GM19372 (cell line): Measurements from ENCODE around the gene ATP2B2.

Experiments used
- ATAC-seq: cut with Tn5 transposase; IDR thresholded peaks from one replicate; pipeline ENCODE4 v1.9.1; 2021; ENCODE audit warnings: mild to moderate bottlenecking, low read depth, moderate library complexity; ENCODE audit not compliant: unreplicated experiment

Gene ATP2B2

DNA sequence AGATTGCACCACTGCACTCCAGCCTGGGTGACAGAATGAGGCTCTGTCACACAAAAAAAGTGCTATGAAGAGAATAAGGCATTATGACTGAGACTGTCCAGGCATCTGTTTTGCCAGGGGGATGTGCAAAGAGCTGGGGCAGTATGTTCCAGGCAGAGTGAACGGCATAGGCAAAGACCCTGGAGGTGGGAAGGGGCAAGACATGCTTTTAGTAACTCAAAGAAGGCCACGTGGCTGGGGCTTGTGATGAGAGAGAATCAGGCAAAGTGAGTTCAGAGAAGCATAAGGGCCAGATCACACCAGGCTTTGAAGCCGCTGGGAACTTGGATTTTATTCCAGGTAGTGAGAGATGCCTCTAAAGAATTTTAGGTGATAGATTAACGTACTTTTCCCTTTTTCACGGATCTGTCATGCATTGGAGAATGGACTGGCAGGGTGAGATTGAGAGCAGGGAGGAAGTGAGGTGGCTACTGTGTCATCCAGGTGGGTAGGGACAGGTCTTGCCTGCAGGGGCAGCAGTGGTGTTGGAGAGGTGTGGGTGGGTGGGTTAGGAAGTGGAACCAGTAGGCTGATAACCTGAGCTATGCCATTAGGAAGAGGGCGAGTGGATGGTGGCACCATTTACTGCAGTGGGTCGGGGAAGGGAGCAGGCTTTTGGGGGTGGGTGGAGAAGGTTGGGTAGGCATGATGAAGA is 31.7 kb downstream of the ATP2B2 start:
- ATAC-seq, result no peak

DNA sequence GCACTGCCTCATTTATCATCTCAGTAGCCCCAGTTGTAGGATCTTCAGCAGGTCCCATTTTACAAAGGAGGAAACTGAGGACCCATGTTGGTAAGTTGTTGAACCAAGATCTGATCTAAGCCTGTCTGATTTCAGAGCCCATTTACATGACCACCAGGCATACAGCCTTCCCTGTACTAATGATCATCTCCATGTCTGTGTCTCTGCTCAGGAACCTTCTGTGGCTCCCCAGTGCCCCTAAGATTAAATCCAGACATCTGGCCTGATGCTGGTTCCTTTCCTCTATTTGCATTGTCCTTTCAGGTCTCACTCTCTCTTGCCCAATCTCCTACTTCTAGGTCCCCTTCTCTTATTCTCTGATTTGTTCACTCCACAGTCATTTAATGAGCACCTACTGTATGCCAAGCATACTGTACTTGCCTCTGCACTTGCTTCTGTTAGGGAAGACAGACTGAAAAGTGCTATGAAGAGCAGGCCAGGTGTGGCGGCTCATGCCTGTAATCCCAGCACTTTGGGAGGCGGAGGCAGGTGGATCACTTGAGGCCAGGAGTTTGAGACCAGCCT is 32.4 kb downstream of the ATP2B2 start:
- no peak for ATAC-seq

DNA sequence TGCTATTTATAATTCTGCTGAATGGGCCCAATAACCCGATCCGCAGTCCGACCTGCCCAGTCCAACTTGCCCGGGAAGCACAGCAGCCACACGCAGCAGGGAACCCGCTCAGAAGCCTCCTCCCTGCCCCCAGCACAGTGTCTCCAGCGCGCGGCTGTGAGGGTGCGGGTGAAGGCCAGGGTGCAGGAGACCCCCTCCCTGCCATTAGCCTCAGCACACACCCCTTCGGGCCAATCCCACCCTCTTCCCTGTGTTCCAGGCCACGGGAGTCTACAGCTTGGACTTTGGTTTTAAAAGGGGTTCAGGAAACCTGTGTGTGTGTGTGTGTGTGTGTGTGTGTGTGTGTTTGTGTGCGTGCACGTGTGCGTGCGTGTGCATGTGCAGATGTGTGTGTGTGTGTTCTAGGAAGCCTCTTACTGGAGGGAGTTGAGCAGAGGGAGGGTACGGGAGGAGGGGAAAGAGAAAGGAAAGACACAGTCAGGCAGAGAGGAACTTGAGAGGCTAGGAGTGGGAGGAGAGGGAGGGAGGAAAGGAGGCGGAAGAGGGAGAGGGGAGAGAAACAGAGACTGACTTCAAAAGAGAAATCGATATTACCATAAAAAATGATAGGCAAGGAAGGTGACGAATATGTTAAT is 34.2 kb downstream of the ATP2B2 start:
- ATAC-seq, result no peak

DNA sequence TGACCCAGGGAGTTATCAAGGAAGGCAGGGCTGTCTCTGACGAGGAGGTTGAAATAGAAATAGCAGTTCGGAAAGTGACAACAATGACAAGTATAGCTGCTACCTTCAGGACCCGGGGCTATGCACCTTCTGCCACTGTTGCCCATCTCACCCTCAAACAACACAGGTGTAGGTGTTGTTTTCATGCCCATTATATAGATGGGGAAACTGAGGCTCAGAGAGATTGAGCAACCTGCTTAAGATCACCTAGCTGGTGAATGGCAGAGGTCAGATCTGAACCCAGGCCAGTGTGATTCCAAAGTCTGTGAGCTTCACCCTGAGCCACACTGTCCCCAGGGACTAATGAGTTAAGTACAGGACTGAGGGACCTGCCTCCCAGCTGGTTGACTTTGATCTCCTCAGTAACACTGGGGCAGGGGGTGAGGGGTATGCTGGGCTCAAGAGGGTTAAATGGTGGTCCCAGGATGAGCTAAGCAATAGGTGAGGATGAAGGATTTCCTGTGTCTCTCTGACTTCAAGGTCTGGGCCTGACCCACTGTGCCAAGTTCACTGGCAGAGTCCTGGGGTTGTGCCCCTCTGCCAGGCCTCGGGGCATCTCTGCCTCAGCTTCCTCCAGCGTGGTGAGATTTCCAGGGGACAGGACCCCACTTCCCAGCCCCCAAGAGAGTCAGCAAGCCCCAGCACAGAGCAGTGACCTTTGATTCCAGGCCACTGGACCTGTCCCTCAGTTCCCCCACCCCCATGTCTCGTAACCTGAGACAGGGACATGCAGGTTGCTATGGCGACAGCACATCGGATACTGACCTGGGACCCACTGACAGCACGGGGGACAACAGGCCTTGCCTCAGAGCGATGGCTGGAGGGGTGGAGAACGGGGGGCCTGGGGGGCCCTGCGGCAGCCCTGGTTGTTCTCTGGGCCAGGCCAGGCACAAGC is 35.0 kb downstream of the ATP2B2 start:
- no peak for ATAC-seq

DNA sequence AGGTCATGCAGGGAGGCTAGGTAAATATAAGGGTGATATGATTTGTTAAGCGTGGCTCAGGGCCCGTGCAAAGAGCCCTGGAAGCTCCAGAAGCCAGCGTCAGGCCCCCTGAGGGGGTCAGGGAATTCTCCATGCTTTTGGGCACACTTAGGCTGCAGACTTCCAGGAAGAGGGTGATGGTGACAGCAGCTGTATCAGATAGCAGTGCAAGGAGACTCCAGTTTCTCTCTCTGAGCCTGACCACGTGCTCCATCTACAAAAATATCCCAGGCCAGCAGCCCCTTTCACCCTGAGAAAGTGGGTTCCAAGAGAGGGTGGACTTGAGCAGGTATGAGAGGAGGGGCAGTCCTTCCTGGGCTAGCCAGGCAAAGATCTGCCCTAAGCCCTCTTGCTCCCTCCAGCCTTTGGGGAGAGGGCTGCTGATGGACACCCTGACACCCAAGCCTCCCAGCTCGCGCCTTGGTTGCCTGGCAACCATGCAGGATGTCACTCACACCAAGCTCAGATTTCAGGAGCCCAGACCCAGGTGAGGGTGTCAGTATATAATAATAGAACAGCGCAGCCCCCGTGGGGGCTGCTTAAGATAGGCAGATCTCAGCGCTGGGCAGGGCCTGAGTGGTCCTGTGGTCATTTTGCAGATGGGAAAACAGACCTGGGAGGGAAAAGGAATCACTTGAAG is 35.8 kb downstream of the ATP2B2 start:
- no peak for ATAC-seq

DNA sequence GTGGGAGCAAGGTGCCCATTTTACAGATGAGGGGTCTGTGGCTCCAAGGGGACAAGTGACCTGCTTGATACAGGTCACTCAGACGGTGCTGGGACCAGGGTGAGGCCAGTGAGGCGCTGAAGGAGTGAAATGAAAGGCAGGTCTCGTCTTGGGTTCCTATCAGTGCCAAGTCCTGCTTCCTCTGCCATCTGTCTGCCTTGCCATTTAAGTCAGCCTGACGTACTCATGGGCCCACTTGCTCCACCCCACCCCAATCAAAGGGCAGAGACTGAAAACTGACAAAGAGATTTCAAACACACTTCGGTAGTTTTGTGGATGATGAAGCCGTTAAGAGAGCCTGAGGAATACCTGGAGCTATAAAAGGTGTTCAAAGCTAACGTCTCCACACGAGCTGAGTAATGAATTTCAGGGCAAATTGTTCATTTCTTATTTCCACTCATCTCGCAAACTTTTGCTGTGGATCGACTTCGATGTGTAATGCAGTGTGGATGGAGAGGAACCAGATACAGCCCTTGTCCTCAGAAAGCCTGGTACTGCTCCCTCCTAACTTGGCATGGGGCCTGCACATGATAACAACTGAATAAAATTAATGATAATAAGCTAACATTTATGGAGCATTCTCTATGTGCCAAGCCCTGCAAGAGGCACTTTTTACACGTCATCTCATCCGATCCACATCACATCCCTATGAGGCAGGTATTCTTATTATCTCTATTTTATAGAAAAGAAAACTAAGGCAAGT is 36.6 kb downstream of the ATP2B2 start:
- ATAC-seq, result no peak

DNA sequence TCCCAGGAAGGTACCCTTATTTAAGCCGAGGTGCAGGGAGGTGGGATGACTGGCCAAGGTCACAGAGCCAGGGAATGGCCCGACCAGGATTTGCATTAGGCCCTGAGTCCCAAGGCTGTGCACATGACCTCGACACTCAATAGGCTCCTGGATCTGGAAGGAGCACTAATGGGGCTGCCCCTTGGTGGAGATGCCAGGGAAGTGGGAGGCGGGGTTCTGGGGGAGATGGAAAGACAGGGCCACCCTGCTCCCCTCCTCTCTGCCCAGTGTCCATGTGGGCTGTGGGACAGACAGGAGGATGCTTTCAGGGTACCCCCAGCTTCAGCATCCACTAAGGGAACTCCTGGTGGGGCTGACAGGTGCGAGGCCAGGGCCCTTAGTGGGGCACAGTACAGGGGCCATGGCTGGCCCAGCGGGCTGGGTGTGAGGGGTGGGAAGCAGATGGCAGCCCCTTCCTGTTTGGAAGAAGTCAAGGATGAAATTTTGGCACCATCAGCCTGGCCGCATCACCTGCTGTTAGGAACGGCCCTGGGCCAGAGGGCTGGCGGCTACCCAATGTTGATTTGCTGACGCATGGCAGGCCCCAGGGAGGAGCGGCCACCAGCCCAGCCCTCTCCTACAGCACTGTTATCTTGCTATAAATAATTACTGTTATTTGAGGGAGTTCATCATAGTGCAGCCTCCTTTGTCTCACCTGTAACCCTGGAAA is 37.3 kb downstream of the ATP2B2 start:
- no peak for ATAC-seq

DNA sequence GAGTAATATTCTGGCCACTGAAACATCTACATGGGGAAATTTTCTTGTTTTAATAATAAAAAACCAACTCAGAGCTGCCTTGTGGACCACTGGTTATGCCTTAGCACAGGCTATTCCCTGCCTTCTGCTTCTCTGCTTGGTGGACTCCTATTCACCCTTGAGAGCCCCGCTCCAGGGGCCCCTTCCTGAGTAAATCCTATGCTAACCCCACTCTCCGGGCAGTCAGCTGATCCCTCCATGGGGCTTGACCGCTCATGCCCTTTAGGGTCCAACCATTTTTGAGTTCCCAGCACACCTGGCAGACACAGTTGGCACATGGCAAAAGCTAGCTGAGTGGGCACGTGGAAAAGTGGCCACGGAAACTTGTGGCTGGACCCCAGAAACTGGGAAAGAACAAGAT is 38.2 kb downstream of the ATP2B2 start:
- ATAC-seq, result no peak

DNA sequence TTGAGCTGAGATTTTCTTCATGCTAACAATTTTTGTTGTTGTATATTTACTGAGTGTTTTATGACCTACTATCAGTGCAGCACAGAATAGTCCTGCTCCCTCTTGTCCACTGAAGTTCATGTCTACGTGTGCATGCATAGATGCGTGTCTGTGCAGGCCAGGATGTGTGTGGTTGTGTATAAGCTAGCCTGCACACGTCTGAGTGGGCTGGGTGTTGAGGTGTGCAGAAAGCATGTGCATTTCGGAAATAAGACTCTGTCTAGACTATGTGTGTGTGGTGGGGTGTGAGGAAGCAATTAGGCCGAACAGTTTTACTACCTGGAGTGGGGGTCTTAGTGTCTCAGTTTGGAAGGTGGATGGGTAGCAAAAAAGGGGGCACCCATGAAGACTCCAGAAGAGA is 39.2 kb downstream of the ATP2B2 start:
- no peak for ATAC-seq

DNA sequence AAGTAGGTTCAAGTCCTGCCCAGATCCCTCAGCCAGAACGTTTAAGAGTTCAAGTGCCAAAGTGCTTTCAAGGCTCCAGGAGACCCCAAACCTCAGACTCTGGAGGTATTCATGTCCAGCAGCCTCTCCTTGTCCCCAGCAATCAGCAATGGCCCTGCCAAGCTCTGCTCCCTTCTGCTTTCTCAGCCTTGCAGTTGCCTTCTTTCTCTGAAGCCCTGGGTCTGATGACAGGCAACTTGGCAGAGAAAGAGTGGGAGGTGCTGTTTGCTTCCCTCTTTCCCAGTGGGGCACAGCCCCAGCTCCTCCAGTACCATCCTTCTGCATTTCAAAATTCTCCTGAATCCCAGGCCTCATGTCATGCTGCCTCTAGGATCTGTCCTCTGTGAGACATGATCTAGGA is 40.2 kb downstream of the ATP2B2 start:
- ATAC-seq, result no peak

DNA sequence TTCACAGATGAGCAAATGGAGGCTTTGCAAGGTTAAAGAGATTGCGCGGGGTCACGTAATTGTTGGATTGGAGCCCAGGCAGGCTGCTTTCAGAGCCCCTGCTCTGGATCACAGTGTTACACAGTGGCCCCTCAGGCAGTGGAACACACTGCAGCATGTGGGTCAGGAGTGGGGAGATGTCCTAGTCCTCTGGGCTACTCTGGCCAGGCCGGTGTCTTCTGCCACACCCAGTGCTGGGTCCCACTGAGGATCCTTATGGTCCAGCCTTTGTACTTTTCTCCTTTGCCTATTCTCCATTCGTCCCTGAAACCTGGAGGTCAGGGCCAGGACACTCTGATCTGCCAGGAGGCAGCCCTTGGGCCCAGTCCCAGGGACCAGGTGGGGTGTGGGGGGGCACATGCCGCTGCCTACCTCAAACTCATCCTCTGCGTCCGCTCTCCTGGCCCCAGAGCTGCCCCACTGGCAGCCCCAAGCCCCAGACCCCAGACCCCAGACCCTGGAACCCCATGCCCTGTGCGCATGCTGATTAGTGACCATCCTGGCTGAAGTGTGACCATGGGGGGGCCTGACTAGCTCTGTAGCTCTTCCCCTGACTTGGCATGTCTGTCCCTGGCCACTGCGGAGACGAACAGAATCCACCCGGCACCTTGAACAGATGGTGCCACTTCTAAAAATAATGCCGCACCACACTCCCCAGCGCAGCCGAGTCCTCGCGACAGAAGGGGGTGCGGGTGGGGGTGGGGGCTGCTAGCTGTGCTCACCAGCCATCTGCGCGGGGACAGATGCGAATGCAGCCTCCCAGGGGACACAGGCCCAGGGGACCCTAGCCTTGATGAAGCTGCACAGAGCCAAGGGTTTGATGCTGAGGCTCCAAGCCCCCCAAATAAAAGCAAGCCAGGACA is 41.6 kb downstream of the ATP2B2 start:
- no peak for ATAC-seq

DNA sequence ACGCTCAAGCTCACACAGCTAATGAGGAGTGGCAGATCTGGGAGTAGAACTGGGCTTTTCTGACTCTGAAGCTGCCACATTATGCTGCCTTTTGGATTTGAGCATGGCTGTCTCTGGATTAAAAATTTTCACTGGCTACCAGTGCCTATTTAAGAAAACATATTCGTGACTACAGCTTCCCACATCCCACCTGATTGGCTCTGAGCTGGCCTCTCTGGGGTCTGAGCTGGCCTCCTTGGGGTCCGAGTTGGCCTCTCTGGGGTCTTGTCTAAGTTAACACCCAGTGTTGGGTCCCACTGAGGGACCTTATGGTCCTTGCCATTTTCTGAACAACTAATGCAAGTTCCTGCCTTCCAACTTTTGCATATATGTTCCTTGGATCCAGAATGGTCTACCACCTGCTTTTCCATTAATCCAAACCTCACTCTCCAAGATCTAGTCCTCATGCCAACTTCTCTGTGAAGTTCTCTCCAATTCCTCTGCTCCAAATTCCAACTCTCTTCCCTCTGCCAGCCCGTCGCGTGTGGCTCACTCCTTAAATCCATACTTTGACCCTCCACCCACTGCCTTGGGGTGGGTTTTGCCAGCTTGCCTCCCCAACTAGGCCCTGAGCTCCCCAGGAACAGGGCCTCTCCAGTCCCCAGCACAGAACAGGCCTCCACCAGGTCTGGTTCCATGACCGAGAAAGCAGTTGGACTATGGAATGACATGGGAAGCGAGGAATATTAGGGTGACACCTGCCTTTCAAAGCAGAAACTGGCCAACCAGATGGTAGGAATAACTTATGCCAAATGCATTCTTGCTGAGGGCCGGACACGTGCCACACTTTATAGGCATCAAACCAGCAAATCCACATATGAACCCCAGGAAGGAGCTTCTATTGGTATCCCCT is 42.5 kb downstream of the ATP2B2 start:
- ATAC-seq, result no peak

DNA sequence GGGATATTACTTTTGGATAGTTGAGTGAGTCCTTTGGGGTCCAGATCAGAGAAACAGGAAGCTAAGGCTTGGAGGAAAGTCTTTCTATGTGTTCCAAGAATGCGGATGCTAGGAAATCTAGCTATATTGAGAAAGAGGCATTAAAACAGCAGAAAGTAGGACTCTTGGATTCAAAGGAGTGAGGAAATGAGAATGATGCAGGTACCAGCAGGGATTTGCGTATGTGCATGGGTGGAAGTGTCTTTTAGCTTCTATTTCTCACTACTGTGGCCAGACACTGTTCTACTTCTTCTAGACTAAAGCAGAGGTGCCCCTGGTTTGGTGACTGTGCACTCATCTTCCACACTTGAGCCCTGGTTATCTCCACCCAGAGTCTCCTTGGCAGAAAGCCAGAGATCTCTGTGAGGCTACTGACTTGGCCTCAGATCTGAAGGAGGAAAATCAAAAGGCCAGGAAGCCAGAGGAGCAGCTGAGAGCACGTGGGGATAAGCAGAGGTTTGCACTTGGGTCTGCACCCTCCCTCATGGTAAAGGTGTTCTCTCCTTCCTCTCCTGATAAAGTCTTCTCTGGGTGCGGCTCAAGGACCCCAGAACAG is 44.3 kb downstream of the ATP2B2 start:
- ATAC-seq, result no peak

DNA sequence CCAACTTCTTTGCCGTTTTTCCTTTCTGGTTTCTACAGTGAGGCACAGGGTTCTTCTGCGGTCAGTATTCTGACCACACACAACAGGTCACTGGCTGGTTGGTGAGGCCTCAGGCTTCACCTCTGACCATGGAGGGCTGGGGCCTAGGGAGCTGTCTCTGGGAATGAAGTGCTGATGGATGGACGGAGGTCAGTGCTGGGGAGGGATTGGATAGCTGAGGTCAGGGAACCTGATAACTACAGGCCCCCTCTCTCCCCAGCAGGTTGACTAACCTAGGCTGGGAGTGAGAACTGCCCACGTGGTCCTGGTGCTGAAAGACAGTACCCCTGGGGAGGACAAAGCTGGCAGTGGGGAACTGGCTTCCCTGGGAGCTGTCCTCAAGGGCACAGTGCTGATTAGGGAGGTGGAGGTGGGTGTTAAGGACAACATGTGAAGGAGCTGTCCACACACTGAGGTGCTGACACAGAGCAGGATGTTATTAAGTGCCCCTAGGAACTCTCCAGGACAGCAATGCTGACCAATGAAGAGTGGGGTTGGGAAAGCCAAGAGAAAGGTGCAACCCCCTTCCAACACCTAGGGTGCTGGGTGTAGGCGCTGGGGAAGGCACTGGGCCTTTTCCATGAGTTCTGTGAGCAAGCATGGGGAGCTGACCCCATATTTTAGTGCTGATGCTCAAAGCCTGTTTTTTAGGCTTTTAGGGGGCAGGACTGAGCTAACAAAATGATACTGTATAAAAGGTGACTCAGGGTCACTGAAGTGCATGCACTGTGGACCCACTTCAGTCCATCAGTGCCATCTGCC is 45.2 kb downstream of the ATP2B2 start:
- ATAC-seq, result no peak

DNA sequence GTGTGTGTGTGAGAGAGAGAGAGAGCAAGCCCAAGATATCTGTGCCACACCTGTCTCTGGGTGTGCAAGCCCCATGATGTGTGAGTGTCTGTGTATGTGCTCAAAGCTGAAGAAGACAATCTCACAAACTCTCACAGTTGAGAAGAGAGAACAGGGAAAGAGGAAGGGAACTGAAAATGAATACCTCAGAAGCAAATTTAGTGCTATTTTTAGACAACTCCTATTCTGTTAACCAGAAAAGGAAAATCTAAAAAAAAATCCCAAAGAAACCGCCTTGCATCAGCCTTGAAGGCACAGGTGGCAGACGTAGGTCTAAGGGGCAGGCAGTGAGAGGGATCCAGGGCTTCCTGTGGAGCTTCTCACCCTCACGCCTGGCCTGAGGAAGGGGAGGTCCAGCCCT is 47.8 kb downstream of the ATP2B2 start:
- no peak for ATAC-seq

DNA sequence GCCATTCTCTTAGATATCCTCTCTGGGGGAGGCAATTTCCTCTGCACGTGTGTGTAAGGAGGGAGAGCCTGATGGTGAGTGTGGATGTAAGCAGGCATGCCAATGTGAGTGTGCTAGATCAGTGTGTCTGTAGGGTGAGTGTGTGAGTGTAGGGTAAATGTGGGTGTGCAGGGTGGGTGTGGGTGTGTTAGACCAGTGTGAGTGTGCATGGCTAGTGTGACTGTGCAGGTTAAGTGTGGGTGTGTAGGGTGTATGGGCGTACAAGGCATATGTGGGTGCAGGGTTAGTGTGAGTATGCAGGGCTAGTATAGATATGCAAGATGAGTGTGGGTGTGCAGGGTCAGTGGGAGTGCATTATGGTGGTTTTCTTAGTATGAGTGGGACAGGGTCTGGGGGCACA is 48.4 kb downstream of the ATP2B2 start:
- ATAC-seq, result no peak
